GM18526 (cell line): ENCODE measurements around the gene ROBO2.

ENCODE experiments used
- POLR2A ChIP-seq: IDR thresholded peaks from 3 replicates; pipeline ENCODE4 v1.6.1; 2011; ENCODE audit not compliant: insufficient read length; ENCODE audit errors: extremely low read depth

The ROBO2 gene

DNA sequence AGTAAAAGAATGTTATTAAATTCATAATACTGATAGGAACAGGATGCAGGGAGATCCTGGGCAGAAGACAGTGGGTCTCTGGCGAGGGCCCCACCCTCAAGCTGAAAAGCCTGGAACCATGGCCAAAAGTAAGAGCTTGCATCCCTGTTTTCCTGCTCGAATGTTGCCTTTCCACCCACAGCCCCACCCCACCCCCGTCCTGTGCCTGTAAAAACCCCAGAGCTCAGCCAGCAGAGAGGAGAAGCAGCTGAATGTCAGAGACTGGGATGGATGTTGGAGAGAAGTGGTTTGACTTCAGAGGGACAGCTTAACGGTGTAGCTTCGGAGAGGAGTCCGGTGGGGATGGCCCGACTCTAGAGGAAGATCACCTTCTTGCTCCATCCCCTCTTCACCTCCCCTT lies 207.9 kb downstream of the ROBO2 start:
- no peak for TF ChIP-seq POLR2A

DNA sequence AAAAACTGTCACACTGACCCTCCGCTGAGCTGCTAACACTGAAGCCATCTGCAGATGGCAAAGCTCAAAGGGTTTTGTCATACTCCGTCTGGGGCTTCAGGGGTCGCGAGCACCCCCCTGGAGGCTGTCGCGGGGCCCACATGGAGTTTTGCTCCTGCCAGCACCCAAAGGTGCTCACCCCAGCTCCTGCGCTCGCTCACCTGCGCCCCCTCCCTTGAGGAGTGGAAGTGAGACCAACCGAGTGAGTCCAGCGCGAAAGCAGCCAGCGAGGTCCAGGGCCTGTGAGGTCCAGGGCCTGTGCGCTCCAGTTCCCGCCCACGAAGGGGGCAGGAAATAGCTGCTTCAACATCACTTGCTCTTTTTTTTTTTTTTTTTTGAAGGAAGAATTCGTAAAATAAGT lies 208.5 kb downstream of the ROBO2 start:
- TF ChIP-seq POLR2A: no peak

DNA sequence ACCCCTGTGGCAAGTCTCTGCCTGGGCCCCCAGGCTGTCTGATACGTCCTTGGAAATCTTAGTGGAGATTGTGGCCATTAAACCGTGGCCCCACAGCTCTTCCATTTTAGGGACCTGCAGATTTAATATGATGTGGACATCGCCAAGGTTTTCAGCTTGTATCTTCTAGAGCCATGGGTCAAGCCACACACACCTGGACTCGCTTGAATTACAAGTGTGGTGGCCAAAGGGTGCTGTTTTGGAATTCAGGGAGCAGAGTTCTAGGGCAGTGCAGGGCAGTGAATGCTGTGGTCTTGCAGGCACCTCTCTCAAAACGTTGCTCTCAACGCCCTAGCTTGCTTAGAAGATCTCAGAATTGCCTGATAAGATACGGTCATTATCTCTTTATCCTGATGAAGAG lies 211.2 kb downstream of the ROBO2 start:
- no peak for TF ChIP-seq POLR2A

DNA sequence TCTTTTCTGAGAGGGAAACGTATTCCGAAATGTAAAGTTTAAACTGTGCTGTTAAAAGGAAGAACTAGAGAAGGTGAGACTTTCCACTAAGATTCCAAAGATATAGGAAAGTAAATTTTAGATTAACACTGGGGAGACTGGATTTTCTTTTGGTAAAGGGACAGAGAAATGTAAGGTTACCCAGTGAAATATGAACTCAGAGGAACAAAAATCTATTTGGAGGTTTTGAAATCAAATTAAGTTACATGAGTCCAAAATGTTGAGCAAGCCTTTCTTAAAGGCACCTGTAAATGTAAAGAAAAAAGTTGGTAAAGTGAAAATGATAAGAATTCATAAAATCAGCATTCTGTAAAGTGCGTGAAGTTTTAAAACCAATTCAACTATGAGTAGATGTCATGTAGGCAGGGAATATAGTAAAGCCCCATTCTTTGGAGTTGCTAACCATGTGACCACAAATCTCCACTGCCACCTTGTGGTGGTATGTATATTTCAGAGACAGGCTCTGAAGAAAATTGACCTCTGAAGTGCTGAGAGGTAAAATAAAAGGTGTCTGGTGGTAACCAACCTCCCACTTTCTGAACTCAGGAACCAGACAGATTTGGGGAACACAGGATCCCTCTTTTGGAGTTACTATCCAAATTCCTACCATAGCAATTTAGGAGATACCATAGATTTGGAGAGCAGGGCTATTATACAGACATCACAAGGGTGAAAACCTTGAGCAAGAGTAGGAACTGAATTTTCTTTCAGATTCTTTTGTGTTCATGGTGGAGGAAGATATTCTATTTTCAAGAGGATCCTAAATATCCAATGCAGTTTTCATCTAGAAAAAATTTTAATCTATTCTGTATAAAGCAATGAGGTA lies 215.3 kb downstream of the ROBO2 start:
- TF ChIP-seq POLR2A: no peak

DNA sequence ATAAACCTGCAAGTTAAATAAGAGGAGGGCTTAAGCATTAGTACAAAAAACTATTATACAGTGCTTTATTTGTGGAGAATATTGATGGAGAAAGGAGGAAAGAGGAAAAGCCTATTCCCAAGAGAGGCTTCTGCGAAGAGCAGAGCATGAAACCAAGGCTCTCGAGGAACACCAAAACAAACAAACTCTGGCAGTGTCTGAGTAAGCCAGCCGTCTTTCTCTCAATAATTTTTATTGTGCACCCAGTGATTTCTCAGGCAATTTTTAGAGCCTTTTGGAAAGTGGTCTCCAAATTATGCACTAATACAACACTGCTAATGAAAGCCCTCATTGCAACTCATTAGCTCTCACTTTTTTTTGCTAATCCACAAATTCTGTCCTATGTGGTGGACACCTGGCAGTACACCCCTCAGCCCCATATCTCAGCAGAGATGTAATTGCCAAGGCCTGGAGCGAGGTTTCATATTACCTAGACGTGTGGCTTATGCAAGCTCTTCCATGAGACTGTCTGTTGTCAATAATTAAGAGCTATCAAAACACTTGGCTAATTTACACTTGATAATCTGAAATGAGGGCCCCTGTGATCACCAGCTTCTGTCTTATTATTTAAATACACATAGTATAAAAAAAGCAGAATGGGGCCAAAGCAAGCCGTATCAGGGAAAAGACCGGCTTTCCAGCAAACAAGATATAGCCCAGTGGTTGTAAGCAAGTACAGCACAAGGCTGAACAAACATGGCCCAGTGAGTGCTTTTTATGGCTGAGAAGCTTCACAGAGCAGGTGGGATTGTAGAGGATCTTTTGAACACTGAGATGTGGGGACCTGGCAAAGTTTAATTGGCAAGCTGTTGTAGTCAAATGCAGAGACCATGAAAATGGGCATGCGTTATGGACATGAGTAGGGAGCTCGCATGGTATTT lies 216.9 kb downstream of the ROBO2 start:
- TF ChIP-seq POLR2A: no peak

DNA sequence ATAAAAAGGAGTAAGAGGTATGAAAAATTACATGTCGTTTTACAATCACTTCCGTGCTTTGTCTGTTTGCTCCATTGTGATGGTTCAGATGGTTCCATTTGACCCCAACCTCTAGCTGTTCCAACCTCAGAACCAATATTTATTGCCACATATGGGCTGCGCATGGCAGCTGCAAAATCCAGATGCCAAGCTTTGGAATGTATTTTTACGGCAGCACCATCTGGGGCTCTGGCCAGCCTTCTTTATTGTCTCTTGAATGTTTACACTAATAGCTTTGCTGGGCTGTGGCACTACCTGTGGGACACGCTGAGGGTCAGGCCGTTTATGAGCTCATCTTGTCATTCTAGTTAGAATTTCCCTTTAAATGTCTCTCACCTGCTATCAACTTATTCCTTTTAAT lies 219.8 kb downstream of the ROBO2 start:
- no peak for TF ChIP-seq POLR2A

DNA sequence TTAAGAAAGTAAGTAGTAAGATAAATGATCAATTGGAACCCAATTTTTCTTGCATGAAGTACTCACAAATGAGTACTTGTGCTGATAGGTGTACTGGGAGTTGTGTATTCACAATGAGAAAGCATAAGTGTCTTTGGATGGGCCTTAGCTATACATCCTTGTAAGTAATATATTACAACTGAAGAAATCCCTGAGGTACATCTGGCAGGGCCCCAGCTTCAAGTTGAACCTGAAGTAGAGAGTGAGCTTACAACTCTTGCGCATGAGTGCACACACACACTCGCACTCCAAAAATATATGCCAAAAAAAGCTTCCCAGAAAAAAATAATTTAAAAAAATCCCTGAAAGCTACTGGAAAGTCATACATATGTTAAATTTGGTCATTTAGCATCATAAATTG lies 222.5 kb downstream of the ROBO2 start:
- TF ChIP-seq POLR2A: no peak

DNA sequence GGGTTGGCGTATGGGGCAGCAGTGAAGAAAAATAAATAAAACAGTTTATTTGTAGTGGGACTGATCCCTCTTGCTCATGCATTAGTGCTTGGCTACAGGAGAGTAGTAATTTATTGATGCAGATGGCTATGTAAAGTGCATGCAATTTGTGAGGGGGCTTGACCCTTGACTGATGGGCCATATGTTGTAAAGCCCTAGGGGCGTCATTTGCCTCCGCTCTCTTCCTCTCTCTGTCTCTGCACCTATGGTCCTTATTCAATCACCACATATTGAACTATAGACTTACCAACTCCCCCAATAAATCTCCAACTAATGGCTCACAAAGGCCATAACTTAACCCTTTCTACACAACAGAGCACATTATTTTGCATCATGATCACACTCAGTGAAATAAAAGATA lies 227.7 kb downstream of the ROBO2 start:
- no peak for TF ChIP-seq POLR2A

DNA sequence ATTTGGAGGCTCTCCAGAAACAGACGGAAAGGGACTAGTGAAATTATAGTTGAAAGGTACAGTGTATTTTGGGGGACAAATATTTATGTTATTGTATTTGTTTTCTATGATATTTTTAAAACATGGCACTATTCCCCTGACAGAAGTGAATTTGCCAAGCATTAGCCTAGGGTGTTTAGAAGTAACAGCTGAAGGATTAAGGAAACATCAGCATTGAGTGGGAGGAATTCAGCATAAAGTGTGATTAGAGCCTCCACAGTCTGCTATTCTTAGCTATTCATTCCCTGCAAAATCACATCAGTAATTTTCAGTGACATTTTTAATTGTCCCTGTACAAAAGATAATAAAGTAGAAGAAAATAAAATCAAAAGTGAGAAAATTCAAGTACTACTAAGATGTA lies 231.4 kb downstream of the ROBO2 start:
- TF ChIP-seq POLR2A: no peak

DNA sequence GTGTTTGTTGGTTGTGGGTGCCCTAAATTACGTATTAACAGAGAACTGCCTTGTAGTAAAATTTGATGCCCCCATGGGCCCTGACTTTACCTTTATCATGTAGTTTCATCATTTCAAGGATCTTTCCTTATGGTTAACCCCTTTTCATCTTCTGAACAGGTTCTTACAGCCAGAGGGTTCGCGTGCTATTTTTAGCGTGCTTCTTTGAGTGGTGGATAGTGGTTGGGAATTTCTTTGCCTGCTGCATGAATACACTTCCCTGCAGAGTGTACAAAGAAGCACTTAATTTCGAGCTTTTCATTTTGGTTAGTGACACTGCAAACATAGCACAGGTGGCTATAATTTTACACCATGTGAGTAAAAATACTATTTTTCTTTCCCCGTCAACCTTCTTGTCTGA lies 231.8 kb downstream of the ROBO2 start:
- TF ChIP-seq POLR2A: no peak

DNA sequence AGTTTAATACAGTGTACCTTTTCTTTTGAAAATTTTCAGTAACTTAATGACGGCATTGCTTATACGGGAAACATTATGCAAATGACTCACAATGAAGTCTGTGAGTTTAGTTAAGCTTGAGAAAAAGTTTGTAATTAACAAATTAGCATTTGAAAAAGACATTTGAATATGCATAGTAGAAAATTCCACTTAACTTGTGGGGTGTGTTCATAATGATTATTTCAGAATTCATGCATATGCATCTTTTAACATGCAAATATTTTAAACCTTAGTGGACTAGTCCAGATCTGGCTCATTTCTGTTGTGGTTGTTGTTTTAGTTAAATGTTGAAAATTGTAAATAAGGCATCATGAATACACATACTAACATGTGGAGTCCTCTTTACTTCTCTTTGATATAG lies 239.4 kb downstream of the ROBO2 start:
- no peak for TF ChIP-seq POLR2A

DNA sequence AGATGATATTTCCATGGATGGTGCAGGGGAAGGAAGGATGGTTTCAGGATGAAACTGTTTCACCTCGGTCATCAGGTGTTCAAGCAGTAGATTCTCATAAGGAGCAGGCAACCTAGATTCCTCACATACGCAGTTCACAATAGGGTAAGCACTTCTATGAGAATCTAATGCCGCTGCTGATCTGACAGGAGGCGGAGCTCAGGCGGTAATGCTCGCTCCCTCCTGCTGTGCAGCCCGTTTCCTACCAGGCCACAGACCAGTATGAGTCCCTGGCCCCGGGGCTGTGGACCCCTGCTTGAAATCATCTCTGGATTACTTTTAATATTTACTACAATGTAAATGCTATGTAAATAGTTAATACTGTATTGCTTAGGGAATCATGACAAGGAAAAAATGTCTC lies 241.8 kb downstream of the ROBO2 start:
- no peak for TF ChIP-seq POLR2A

DNA sequence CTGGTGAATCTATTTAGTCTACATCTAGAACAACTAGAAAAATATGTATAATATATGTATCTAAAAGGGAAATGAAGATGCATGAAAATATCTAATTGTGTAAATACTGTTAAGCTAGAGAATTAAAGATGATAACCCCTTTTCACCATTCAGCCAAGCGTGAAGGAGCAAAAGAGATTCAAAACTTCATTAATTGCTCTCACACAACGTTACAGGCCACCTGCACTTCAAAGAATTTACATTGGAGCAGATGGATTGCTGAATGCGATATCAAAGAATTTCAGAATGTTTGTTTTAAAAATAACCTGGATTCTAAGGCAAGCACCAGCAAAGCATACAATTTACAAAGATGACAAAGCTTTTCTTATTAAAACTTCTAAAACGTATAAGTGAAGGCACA lies 243.2 kb downstream of the ROBO2 start:
- no peak for TF ChIP-seq POLR2A

DNA sequence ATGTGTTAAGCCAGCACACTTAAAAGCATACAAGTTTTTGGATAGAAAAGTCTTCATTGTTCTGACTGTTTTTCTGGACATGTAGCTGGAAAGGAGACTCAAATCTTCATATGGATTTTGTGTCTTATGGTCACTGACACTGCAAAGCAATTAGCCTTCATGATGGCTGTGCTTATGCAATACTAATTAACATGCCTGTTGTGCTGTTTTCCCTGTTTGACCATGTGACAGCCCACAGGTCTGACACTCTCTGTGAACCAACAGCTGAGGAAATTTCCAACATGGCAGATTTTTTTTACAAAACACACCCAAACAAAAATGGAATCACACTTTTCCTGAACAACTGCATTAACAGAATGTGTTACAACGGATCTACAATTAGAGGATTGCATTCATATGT lies 248.4 kb downstream of the ROBO2 start:
- no peak for TF ChIP-seq POLR2A

DNA sequence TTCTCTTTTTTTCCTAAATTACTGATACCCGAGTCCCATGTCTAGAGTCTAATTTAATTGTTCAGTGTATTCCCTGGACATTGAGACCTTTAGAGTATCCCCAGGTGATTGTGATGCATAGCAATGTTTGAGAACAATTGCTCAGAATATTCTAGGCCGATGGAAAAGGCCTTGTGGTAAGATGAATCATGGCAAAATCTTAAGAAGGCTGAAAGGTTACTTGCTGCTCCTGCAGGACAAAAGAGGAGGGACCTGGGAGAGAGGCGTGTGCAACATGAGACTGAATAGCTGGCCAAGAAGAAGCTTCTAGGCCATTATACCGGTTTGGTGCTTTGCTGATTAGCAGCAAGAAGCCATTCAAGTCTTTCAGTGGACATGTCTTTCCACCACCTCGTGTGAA lies 256.6 kb downstream of the ROBO2 start:
- no peak for TF ChIP-seq POLR2A

DNA sequence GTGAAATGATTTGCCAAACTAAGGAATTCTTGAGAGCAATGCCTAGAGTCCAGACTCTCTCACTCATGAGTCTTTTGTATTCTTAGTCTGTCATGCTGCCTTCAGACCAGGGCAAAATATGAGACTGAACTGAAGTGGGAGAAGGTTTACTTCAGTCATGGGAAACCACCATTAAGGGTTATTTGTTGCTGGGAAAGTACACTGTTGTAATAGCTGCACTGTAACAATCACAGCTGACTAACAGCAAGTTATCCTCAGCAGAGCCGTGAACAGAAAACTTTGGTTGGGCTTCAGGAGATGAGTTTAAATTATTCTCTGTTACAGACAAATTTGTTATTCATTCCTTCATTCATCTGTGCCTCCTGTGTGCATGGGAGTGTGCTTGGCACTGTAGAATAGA lies 258.5 kb downstream of the ROBO2 start:
- no peak for TF ChIP-seq POLR2A
